Heart left ventricle (tissue), 13 donors: ENCODE results near the gene PRICKLE1.

ENCODE experiments used
- CTCF ChIP-seq, 12 donors: fragments of 200-600 bp; sonication (generic) in 4 of 12; IDR thresholded peaks; one replicate each; pipeline versions ENCODE4 v1.5.0 to v1.8.0; 2018 to 2022; ENCODE audit warnings: antibody characterized with exemption in 12 of 12, mild to moderate bottlenecking in 5 of 12
- POLR2A ChIP-seq, 2 donors: fragments of 450-650 bp; IDR thresholded peaks; one replicate each; pipeline ENCODE4 v1.6.1; 2017; ENCODE audit warnings: antibody characterized with exemption in 2 of 2, mild to moderate bottlenecking in 2 of 2, moderate library complexity in 2 of 2
- donor health status: ischemic (EF 13 %, LVEDD 7.1; RV severe dilation, severe dysfunction).
- donor health status: DM: no; HTN: yes; CAD: no.
- donor health status: DM: no; HTN: no; CAD: no.
- donor health status: ischemic (EF 25% LVEDD 6.9; RV normal size, moderate dysfunction).
- donor health status: ischemic (EF 25% LVEDD 5.7; RV mildly dilated, moderate dysfunction).
- donor health status: ischemic (EF 35%, LVEDD 5.7; RV mildly dilated, moderate dysfunction).
- donor health status: nonischemic (EF 11% LVEDD 7.7; RV severe dilation, severe dysfunction).
- donor health status: DM: yes; HTN: yes; CAD: no.
- donor health status: PGD.
- donor health status: ischemic (EF 29% LVEDD 5.4; RV normal size, mild dysfunction).
- donor health status: nonischemic (EF 23%, LVEDD 6.1; RV moderate dilation, normal function).

DNA sequence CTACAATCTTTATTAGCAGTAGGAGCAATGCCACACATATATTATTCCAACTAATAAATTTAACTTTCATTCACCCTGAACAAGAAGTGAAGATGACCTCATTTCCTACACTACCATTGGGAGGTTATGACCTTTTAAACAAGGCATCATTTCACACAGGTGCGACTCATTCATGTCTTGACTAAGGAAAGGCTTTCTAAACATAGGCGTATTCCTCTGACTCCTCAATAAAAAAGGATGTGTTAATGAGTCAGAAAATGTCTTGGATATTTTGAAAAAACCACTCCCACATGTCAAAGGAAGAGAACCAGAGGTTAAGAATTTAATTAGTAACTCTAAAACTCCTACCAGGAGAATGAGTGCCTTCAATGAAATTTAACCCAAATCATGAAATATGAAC is 115.2 kb downstream of the PRICKLE1 start:
- TF ChIP-seq CTCF (IDR thresholded peaks at IDR 0.05) (no peak), POLR2A (IDR thresholded peaks at IDR 0.05) (no peak)
